H7 (cell line): ENCODE data around the gene MAGI1. TPM values are rescaled to one million over a fixed set of nuclear protein-coding genes. Genes with fewer than 3 reads are reported as not detected.

Source experiments
- DNase-seq: peaks from one replicate; pipeline ENCODE4 v3.0.0; 2012
- H3K27me3 ChIP-seq: 2 replicates; pipeline ENCODE4 v1.6.0; 2011; ENCODE audit warnings: mild to moderate bottlenecking, low read length; ENCODE audit not compliant: control insufficient read depth, insufficient read depth
- H3K36me3 ChIP-seq: replicated peaks from 2 replicates; pipeline ENCODE4 v1.5.1; 2011; ENCODE audit warnings: low read length; ENCODE audit not compliant: control insufficient read depth, insufficient read depth
- H3K4me3 ChIP-seq: 2 replicates; pipeline ENCODE4 v1.5.1; 2011; ENCODE audit warnings: low read depth, mild to moderate bottlenecking, control low read depth, low read length, moderate library complexity; ENCODE audit not compliant: insufficient read depth
- total RNA-seq: library from RNA; depleted of rRNA; stranded (reverse); fragments of >200 nt; shearing (Covaris generic); gene quantifications from 2 replicates; pipeline ENCODE4 v1.2.3, GENCODE V29; 2014

MAGI1 gene
- total RNA-seq, 1 experiment from 2014 or later = 26.4 TPM

- DNase-seq = no peak
- Histone ChIP-seq H3K36me3 (no peaks in the 10 kb centered on the region), H3K27me3 (no peaks in the 10 kb centered on the region), H3K4me3 (no peak overlapping the region)
Observed at GRCh38 chr3:65793495-65794200, 245.1 kb downstream of the MAGI1 start.

- H3K36me3 ChIP-seq = no peaks in the 10 kb centered on the region
- no peak overlapping the region for H3K4me3 ChIP-seq
- H3K27me3 ChIP-seq = no peaks in the 10 kb centered on the region
- DNase-seq = no peak
Observed at GRCh38 chr3:65788461-65788860, 250.3 kb downstream of the MAGI1 start.

GRCh38 chr3:65787827-65788226, 250.9 kb downstream of the MAGI1 start:
- Histone ChIP-seq H3K36me3 (no peaks in the 10 kb centered on the region), H3K27me3 (no peaks in the 10 kb centered on the region), H3K4me3 (no peak overlapping the region)
- no peak for DNase-seq

GRCh38 chr3:65787340-65787739, 251.4 kb downstream of the MAGI1 start:
- H3K27me3 ChIP-seq = no peaks in the 10 kb centered on the region

GRCh38 chr3:65786890-65787289, 251.8 kb downstream of the MAGI1 start:
- Histone ChIP-seq H3K36me3 (no peaks in the 10 kb centered on the region), H3K4me3 (no peak overlapping the region), H3K27me3 (no peaks in the 10 kb centered on the region)
- DNase-seq = no peak

More at GRCh38 chr3:65787340-65787739, 251.4 kb downstream of the MAGI1 start:
- Histone ChIP-seq H3K4me3 (no peak overlapping the region), H3K36me3 (no peaks in the 10 kb centered on the region)
- no peak for DNase-seq

GRCh38 chr3:65785065-65785645, 253.6 kb downstream of the MAGI1 start:
- peak; percentile 63 for DNase-seq
- Histone ChIP-seq H3K27me3 (no peaks in the 10 kb centered on the region), H3K36me3 (no peaks in the 10 kb centered on the region), H3K4me3 (no peak overlapping the region)

- no peak for DNase-seq
Observed at GRCh38 chr3:65783117-65783516, 255.6 kb downstream of the MAGI1 start.

GRCh38 chr3:65781594-65781993, 257.1 kb downstream of the MAGI1 start:
- Histone ChIP-seq H3K27me3 (no peaks in the 10 kb centered on the region), H3K36me3 (no peaks in the 10 kb centered on the region), H3K4me3 (no peak overlapping the region)
- DNase-seq = no peak

More at GRCh38 chr3:65783117-65783516, 255.6 kb downstream of the MAGI1 start:
- no peak overlapping the region for H3K4me3 ChIP-seq
- no peaks in the 10 kb centered on the region for H3K36me3 ChIP-seq
- no peaks in the 10 kb centered on the region for H3K27me3 ChIP-seq

GRCh38 chr3:65779390-65779789, 259.3 kb downstream of the MAGI1 start:
- Histone ChIP-seq H3K36me3 (no peaks in the 10 kb centered on the region), H3K4me3 (no peak overlapping the region), H3K27me3 (no peaks in the 10 kb centered on the region)
- DNase-seq = no peak

GRCh38 chr3:65778968-65779367, 259.8 kb downstream of the MAGI1 start:
- H3K27me3 ChIP-seq = no peaks in the 10 kb centered on the region
- DNase-seq = no peak
- no peaks in the 10 kb centered on the region for H3K36me3 ChIP-seq
- no peak overlapping the region for H3K4me3 ChIP-seq

GRCh38 chr3:65777050-65777449, 261.7 kb downstream of the MAGI1 start:
- Histone ChIP-seq H3K36me3 (no peaks in the 10 kb centered on the region), H3K4me3 (no peak overlapping the region), H3K27me3 (no peaks in the 10 kb centered on the region)
- DNase-seq = no peak

GRCh38 chr3:65776494-65776893, 262.2 kb downstream of the MAGI1 start:
- no peak for DNase-seq
- Histone ChIP-seq H3K36me3 (no peaks in the 10 kb centered on the region), H3K4me3 (no peak overlapping the region), H3K27me3 (no peaks in the 10 kb centered on the region)

GRCh38 chr3:65776081-65776480, 262.6 kb downstream of the MAGI1 start:
- Histone ChIP-seq H3K27me3 (no peaks in the 10 kb centered on the region), H3K36me3 (no peaks in the 10 kb centered on the region), H3K4me3 (no peak overlapping the region)
- DNase-seq = no peak

GRCh38 chr3:65772758-65773157, 266.0 kb downstream of the MAGI1 start:
- no peak for DNase-seq
- H3K4me3 ChIP-seq = no peak overlapping the region
- no peaks in the 10 kb centered on the region for H3K36me3 ChIP-seq
- H3K27me3 ChIP-seq = no peaks in the 10 kb centered on the region

GRCh38 chr3:65767551-65767950, 271.2 kb downstream of the MAGI1 start:
- H3K4me3 ChIP-seq = no peak overlapping the region
- no peaks in the 10 kb centered on the region for H3K36me3 ChIP-seq
- DNase-seq = no peak
- H3K27me3 ChIP-seq = no peaks in the 10 kb centered on the region
